Neuronal stem cell (in vitro differentiated cells): ENCODE measurements around the gene ESYT2.
"Not testable (repeated sequence)": the region's sequence is repeated elsewhere in the genome, so short reads cannot be mapped to it uniquely, and the experiment has no call there.

Experiments
- DNase-seq: peaks from one replicate; pipeline ENCODE4 v3.0.0-alpha.2; 2013; ENCODE audit warnings: low spot score
- H2AFZ ChIP-seq: one replicate; pipeline ENCODE4 v1.6.1; 2013; ENCODE audit warnings: mild to moderate bottlenecking, low read length, inconsistent platforms
- H2AK5ac ChIP-seq: 2 replicates; pipeline ENCODE4 v1.6.1; 2013; ENCODE audit warnings: low read depth, mild to moderate bottlenecking, inconsistent platforms, low read length, moderate library complexity, mixed read lengths
- H2BK120ac ChIP-seq: 2 replicates; pipeline ENCODE4 v1.6.1; 2013; ENCODE audit warnings: low read depth, mild to moderate bottlenecking, inconsistent platforms, low read length, moderate library complexity, mixed read lengths
- H2BK12ac ChIP-seq: one replicate; pipeline ENCODE4 v1.6.1; 2013; ENCODE audit warnings: low read length, inconsistent platforms
- H2BK15ac ChIP-seq: 2 replicates; pipeline ENCODE4 v1.6.1; 2013; ENCODE audit warnings: mild to moderate bottlenecking, low read length, inconsistent platforms, mixed read lengths
- H2BK5ac ChIP-seq: one replicate; pipeline ENCODE4 v1.6.1; 2013; ENCODE audit warnings: inconsistent platforms, mild to moderate bottlenecking, low read length, moderate library complexity
- H3K14ac ChIP-seq: one replicate; pipeline ENCODE4 v1.6.1; 2013; ENCODE audit warnings: low read length, inconsistent platforms
- H3K18ac ChIP-seq: 2 replicates; pipeline ENCODE4 v1.6.1; 2013; ENCODE audit warnings: low read length, inconsistent platforms
- H3K23ac ChIP-seq: 2 replicates; pipeline ENCODE4 v1.6.1; 2013; ENCODE audit warnings: low read depth, mild to moderate bottlenecking, mixed read lengths, low read length, inconsistent platforms; ENCODE audit not compliant: poor library complexity
- H3K27ac ChIP-seq: replicated peaks from 3 replicates; pipeline ENCODE4 v1.5.1; 2013; ENCODE audit warnings: low read length, inconsistent platforms
- H3K27me3 ChIP-seq, 3 experiments: 2 replicates each; pipeline ENCODE4 v1.6.1; 2013; ENCODE audit warnings: low read length in 3 of 3, mild to moderate bottlenecking in 2 of 3, inconsistent platforms in 1 of 3, low read depth in 1 of 3, mixed read lengths in 1 of 3, moderate library complexity in 1 of 3; ENCODE audit not compliant: control insufficient read depth in 3 of 3, insufficient read depth in 3 of 3
- H3K36me3 ChIP-seq, 2 donors: replicated peaks in 1 of 2; 2 replicates each; pipeline ENCODE4 v1.6.1; 2013; ENCODE audit warnings: low read length in 2 of 2; ENCODE audit not compliant: control insufficient read depth in 2 of 2, insufficient read depth in 2 of 2
- H3K4ac ChIP-seq: 2 replicates; pipeline ENCODE4 v1.6.1; 2013; ENCODE audit warnings: inconsistent platforms, mild to moderate bottlenecking, low read length, moderate library complexity
- H3K4me1 ChIP-seq, 2 donors: 1 replicate in 1 of 2; 2 replicates in 1 of 2; pipeline ENCODE4 v1.6.1; 2013; ENCODE audit warnings: low read length in 2 of 2, low read depth in 1 of 2; ENCODE audit not compliant: control insufficient read depth in 2 of 2, insufficient read depth in 1 of 2
- H3K4me2 ChIP-seq: one replicate; pipeline ENCODE4 v1.6.1; 2013; ENCODE audit warnings: mild to moderate bottlenecking, low read length, inconsistent platforms; ENCODE audit not compliant: insufficient read depth, poor library complexity, severe bottlenecking
- H3K4me3 ChIP-seq, 2 donors: 2 replicates each; pipeline ENCODE4 v1.5.1; 2013; ENCODE audit warnings: low read length in 2 of 2, mild to moderate bottlenecking in 2 of 2, inconsistent platforms in 1 of 2, moderate library complexity in 1 of 2
- H3K79me1 ChIP-seq: one replicate; pipeline ENCODE4 v1.6.1; 2013; ENCODE audit warnings: low read depth, mild to moderate bottlenecking, inconsistent platforms, low read length, moderate library complexity
- H3K9ac ChIP-seq: one replicate; pipeline ENCODE4 v1.6.1; 2013; ENCODE audit warnings: mild to moderate bottlenecking, low read depth, low read length, inconsistent platforms; ENCODE audit not compliant: poor library complexity
- H3K9me3 ChIP-seq, 2 donors: replicated peaks in 1 of 2; 2 replicates each; pipeline versions ENCODE3 to v1.6.1; 2013; ENCODE audit warnings: low read length in 2 of 2, mild to moderate bottlenecking in 2 of 2, inconsistent platforms in 1 of 2, low read depth in 1 of 2, mixed read lengths in 1 of 2, moderate library complexity in 1 of 2; ENCODE audit not compliant: control insufficient read depth in 2 of 2, insufficient read depth in 1 of 2
- H4K8ac ChIP-seq: one replicate; pipeline ENCODE4 v1.6.1; 2013; ENCODE audit warnings: low read depth, mild to moderate bottlenecking, inconsistent platforms, low read length, moderate library complexity
- H4K91ac ChIP-seq: one replicate; pipeline ENCODE4 v1.6.1; 2013; ENCODE audit warnings: low read length, low read depth, mild to moderate bottlenecking, inconsistent platforms; ENCODE audit not compliant: poor library complexity
- WGBS, 2 donors: extraction: QIAGEN DNeasy Blood & Tissue Kit; methylation state at CpG; one replicate each; pipeline ENCODE4 v1.1.7; 2013; ENCODE audit warnings: missing lambda C conversion rate in 2 of 2, mixed read lengths in 1 of 2; ENCODE audit not compliant: insufficient read length in 2 of 2, insufficient replicate concordance in 1 of 2; ENCODE audit errors: extremely low coverage in 2 of 2; 5-methylcytosine and 5-hydroxymethylcytosine counted together

Gene ESYT2

GRCh38 chr7:158700008-158700407 lies 129.3 kb downstream of the ESYT2 start:
- no CpG with 5 or more reads among the region's 5 CpGs for WGBS, 2 donors

GRCh38 chr7:158699341-158699740 lies 130.0 kb downstream of the ESYT2 start:
- no peak for DNase-seq
- Histone ChIP-seq H2AK5ac (no peak overlapping the region), H3K14ac (no peak overlapping the region), H2BK5ac (no peak overlapping the region), H3K18ac (no peak overlapping the region), H3K79me1 (peaks cover 7% of the 10 kb centered on the region), H3K9me3 (peaks cover 1 to 10% of the 10 kb centered on the region in 2 donors), H4K8ac (no peak overlapping the region), H2BK12ac (no peak overlapping the region), H2BK120ac (no peak overlapping the region), H3K4me2 (no peak overlapping the region), H2BK15ac (no peak overlapping the region), H3K4me1 (peaks cover 9 to 12% of the 10 kb centered on the region in 2 donors), H3K27ac (no peak overlapping the region), H3K4me3 (no peak overlapping the region), H3K23ac (no peak overlapping the region), H3K27me3 (no peaks in the 10 kb centered on the region), H2AFZ (no peak overlapping the region), H3K9ac (no peak overlapping the region), H3K4ac (no peak overlapping the region), H3K36me3 (peaks cover 35 to 83% of the 10 kb centered on the region in 2 donors), H4K91ac (no peak overlapping the region)
- WGBS, 2 donors = no CpG with 5 or more reads among the region's 1 CpG

More at GRCh38 chr7:158700008-158700407, 129.3 kb downstream of the ESYT2 start:
- Histone ChIP-seq H2BK15ac (no peak overlapping the region), H3K36me3 (peaks cover 33 to 77% of the 10 kb centered on the region in 2 donors), H3K27ac (no peak overlapping the region), H4K91ac (no peak overlapping the region), H2BK5ac (no peak overlapping the region), H2BK120ac (no peak overlapping the region), H3K9me3 (peaks cover 1 to 10% of the 10 kb centered on the region in 2 donors), H2AK5ac (no peak overlapping the region), H3K4me3 (no peak overlapping the region), H3K79me1 (peaks cover 8% of the 10 kb centered on the region), H4K8ac (no peak overlapping the region), H3K4ac (no peak overlapping the region), H3K9ac (no peak overlapping the region), H2BK12ac (no peak overlapping the region), H3K18ac (no peak overlapping the region), H2AFZ (no peak overlapping the region), H3K4me1 (peaks cover 9 to 12% of the 10 kb centered on the region in 2 donors), H3K23ac (no peak overlapping the region), H3K27me3 (no peaks in the 10 kb centered on the region), H3K4me2 (no peak overlapping the region), H3K14ac (no peak overlapping the region)
- no peak for DNase-seq

GRCh38 chr7:158698657-158699195 lies 130.6 kb downstream of the ESYT2 start:
- peaks cover 1 to 10% of the 10 kb centered on the region in 2 donors for H3K9me3 ChIP-seq
- H2BK15ac ChIP-seq = no peak overlapping the region
- DNase-seq = no peak
- no peak overlapping the region for H3K4ac ChIP-seq
- peaks cover 4% of the 10 kb centered on the region for H3K79me1 ChIP-seq
- H2AFZ ChIP-seq = no peak overlapping the region
- no peak overlapping the region for H2BK120ac ChIP-seq
- H3K27me3 ChIP-seq = no peaks in the 10 kb centered on the region
- H2AK5ac ChIP-seq = no peak overlapping the region
- WGBS, 2 donors = no CpG with 5 or more reads among the region's 3 CpGs
- no peak overlapping the region for H3K4me3 ChIP-seq
- H3K4me2 ChIP-seq = no peak overlapping the region
- no peak overlapping the region for H3K18ac ChIP-seq
- no peak overlapping the region for H2BK12ac ChIP-seq
- H3K23ac ChIP-seq = no peak overlapping the region
- no peak overlapping the region for H2BK5ac ChIP-seq
- H3K9ac ChIP-seq = no peak overlapping the region
- no peak overlapping the region for H3K14ac ChIP-seq
- H3K36me3 ChIP-seq = peaks cover 38 to 89% of the 10 kb centered on the region in 2 donors
- H3K4me1 ChIP-seq = peaks cover 8 to 10% of the 10 kb centered on the region in 2 donors
- no peak overlapping the region for H3K27ac ChIP-seq
- no peak overlapping the region for H4K8ac ChIP-seq
- H4K91ac ChIP-seq = no peak overlapping the region

GRCh38 chr7:158697597-158697996 lies 131.7 kb downstream of the ESYT2 start:
- H3K23ac ChIP-seq, DNase-seq, H2BK15ac ChIP-seq, H3K9ac ChIP-seq, H4K91ac ChIP-seq, H3K14ac ChIP-seq, H2BK5ac ChIP-seq, H3K4ac ChIP-seq, H3K79me1 ChIP-seq, H3K18ac ChIP-seq, H2AK5ac ChIP-seq, H3K27ac ChIP-seq, H2BK120ac ChIP-seq, H4K8ac ChIP-seq, H3K27me3 ChIP-seq, H3K4me2 ChIP-seq, H3K4me3 ChIP-seq, H2AFZ ChIP-seq, H2BK12ac ChIP-seq, H3K4me1 ChIP-seq: not testable (repeated sequence)
- H3K36me3 ChIP-seq = peaks cover 39 to 98% of the 10 kb centered on the region in 2 donors
- peaks cover 0 to 10% of the 10 kb centered on the region in 2 donors for H3K9me3 ChIP-seq
- WGBS, 2 donors = no CpG with 5 or more reads among the region's 2 CpGs
